ENCODE results near the gene PTGER1.

PTGER1 gene

GRCh38 chr19:14497228-14497921, 22.2 kb upstream of the PTGER1 start:
- no peak for DNase-seq

GRCh38 chr19:14496834-14497227, 21.7 kb upstream of the PTGER1 start:
- DNase-seq = no peak

DNA sequence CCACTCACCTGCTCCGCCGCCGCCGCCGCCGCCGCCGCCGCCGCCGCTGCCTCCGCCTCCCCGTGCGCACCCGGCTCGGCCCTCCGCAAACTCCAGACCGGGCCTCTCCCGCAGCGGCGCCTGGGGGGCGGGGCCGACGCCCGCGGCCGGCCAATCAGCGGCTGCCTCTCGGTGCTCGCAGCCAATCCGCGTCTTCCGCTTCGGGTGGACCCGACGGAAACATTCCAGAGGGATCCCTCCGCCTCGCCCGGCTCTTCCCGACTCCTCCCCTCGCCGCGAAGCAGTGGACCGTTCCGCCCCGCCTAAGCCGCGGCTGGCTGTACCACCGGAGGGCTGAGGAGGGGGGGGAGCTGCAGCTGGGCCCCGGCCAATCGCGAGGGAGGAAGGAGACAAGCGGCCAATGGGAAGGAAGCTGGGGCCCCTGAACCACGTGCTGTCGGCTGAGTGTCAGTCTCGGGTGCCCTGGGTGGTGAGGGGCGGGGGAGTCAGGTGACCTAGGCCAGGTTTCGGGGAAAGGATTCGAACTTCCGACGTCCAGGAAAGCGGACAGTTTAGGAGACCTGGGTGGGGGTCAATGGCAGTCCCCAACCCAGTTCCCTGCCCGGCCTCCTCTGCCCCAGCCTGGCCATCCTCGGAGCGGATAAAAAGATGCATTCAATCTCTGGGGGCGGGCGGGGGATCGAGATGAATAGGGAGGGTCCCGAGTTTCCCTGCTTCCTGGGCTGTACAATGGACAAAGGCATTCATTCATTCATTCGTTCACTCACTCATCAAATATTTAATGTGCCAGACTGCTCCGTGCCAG, 21.1 kb upstream of the PTGER1 start, which contains the start of gene GIPC1:
Gene GIPC1, minus strand, starts transcription at position 99 of the 805 bp plus-strand sequence. CDS start 13,151 bp downstream, outside the sequence.
- DNase-seq = peak; percentile 84

DNA sequence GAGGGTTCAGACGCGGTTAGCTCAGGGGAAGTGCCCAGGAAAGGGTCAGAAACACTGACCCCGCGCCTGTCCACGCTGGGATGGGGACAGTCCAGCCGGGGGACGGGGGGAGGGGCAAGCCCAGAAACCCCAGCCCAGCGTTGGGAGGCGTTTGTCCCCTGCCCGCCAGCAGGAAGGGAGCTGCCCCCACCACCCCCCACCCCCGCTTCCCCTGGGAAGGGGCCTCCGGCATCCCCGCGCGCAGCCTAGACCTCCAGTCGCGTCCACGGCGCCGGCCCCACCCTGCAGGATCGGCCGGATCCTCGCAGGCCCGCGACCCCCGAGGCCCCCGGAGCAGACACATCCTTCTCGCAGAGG, 20.5 kb upstream of the PTGER1 start:
- DNase-seq = no peak

DNA sequence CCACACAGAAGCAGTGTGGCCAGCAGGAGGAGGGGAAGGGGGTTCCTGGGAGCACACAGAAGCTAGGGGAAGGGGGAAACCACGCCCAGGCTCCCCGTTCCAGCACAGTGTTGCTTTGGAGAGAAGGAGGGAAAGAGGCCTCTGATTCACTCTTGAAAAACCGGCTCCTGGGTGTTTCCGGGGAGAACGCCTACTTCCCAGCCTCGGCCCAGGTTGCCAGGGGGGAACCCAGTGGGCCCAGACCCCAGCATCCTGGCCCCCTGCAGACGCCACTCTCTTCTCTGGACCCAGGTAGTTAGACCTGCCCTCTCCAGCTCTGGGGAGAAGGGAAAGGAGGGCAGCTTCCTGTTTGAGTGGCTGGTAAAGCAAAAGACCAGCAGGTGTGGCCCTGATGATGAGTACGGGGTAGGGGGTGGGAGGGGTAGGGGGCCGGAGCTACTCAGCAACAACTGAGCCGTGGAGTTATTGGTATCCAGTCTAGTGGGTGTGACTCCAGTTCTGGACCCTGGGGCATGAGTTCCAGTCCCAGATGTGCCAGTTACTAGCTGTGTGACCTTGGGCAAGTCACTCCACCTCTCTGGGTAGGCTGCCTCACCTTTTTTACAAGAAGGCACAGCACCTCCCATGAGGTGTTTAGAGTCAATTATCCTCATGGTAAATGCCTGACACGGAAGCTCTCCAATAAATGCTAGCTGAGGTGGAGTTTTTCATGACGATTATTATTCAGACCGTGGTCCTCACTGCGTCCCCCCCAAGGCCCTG, 19.9 kb upstream of the PTGER1 start:
- no peak for DNase-seq

DNA sequence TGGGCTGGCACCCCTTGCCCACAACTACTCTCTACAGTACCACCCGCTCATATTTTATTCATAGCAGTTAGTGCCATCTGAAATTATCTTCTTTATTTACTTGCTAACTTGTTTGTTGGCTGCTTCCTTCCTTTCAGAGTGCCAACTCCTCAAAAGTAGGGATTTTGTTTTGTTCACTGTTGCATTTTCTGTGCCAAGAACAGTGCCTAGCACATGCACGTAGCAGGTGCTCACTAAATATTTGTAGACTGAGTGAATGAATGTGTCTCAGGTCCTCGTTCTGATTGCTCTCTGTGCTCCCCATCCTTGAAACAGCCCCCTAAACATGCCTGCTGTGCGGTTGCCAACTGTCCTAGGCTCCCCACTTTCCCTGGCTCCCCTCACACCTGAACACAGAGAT, 19.3 kb upstream of the PTGER1 start:
- no peak for DNase-seq

- DNase-seq = no peak
Measured at GRCh38 chr19:14492756-14493337, 17.7 kb upstream of the PTGER1 start.

- no peak for DNase-seq
Measured at GRCh38 chr19:14487370-14488125, 12.4 kb upstream of the PTGER1 start.

DNA sequence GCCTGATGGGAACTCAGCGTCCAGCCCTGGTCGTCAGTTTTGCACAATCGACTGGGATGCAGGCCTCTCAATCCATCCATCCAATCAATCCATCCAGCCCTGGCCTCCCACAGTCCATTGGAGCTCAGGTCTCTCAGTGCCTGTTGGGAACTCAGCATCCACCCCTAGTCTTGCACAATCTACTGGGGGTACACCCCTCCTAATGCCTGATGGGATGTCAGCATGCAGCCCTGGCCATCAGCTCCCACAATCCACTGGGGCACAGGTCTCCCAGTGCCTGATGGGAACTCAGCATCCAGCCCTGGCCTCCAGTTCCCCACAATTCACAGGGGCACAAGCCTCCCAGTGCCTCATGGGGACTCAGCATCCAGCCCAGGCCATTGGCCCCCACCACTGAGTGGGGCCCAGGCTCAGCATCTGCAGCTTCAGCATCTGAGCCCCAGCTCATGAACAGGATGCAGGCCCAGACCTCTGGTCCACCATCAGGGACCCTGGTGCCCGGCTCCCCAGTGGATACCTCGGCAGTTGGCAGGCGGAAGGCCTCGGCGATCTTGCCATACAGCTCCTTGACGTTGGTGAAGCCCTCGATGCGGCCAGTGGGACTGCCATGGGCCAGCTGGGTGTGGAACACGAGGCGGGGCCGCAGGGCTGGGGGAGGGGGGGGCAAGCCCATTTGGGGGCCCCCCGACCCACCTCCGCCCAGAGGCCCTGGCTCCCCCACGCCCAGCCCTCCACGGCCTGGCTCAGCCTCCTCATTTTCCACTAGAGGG, 7.2 kb upstream of the PTGER1 start:
- DNase-seq = no peak

DNA sequence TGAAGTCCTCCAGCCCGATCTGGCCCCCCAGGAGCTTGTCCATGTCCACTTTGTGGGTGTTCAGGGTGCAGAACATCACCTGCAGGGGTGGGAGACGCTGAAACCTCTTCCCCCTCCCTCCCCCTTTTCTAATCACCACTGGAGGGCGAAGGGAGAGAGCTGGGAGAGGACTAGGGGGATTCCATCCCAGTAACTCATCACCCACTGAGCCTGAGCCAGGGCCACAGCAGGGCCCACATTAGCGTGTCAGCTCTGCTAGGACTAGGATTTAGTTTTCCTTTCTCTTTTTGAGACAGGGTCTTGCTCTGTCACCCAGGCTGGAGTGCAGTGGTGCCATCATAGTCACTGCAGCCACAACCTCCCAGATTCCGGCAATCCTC, 5.5 kb upstream of the PTGER1 start:
- no peak for DNase-seq

DNA sequence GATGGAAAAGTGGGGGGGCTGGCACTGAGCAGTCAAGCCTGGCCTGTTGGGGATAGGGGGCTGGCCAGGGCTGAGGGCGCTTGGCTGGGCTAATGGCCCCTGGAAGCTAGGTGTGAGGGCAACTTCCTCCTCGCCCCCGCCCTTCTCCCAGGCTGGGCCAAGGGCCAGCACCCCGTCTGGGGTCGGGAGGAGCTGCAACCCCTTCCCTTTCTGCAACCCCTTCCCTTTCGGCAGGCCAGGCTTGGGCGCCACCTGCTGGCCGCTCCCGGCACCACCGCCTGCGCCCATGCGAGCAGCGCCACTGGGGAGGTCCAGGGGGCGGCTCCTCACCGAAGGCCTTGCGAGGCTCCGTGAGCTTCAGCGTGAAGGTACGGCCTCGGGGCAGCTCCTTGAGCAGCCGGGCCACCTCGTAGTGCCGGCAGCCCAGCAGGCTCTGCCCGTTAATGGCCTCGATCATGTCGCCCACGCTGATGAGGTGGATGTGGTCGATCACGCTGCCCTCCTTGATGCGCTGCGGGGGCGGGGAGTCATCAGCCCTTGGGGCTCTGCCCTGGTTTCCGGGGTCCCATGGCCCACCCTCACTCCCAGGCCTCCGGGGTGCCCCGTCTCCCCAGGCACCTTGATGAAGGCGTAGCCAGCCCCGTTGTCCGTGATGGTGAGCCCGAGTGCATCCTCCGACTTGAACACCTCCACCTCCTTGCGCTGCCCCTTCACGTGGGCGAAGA, 5.0 kb upstream of the PTGER1 start:
- DNase-seq = no peak

- no peak for DNase-seq
Measured at GRCh38 chr19:14479309-14479974, 4.3 kb upstream of the PTGER1 start.

DNA sequence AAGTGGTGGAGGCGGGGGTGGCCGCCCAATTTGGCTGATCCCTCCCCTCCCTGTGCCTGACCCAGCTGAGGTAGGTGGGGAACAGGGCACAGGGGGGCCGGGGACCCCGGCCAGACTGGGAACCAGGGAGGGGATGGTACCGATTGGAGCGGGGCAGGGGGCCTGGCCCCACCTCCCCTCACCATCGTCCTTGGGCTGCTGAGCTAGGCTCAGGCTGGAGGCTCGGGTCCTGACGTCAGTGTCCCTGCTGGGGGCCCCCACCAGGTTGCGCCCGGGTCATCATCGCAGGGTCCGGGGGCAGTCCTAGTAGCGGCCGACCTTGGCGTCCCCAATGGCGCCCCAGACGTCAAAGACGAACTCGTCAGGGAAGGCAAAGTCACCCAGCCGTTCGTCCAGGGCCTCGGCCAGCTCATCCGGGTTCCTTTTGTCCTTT, 3.0 kb upstream of the PTGER1 start:
- DNase-seq = no peak

GRCh38 chr19:14477418-14478112, 2.4 kb upstream of the PTGER1 start:
- no peak for DNase-seq

GRCh38 chr19:14476673-14477401, 1.7 kb upstream of the PTGER1 start:
- no peak for DNase-seq

DNA sequence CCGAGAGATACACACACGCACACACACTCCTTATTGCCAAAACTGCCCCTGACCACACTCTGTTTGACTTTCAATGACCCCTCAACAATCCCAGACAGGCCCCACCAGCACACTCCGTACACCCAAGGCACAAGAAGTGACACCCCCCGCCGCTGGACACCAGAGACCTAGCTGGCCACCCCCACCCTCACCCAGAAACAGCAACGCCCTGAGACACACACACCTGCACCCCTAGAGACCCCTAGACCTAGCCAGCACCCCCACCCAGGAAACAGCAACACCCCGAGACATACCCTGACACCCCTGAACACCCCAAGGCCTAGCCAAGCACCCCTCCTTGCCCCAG, 1.1 kb upstream of the PTGER1 start:
- DNase-seq = no peak

- no peak for DNase-seq
Measured at GRCh38 chr19:14474827-14475226, 327 bp downstream of the PTGER1 start.

DNA sequence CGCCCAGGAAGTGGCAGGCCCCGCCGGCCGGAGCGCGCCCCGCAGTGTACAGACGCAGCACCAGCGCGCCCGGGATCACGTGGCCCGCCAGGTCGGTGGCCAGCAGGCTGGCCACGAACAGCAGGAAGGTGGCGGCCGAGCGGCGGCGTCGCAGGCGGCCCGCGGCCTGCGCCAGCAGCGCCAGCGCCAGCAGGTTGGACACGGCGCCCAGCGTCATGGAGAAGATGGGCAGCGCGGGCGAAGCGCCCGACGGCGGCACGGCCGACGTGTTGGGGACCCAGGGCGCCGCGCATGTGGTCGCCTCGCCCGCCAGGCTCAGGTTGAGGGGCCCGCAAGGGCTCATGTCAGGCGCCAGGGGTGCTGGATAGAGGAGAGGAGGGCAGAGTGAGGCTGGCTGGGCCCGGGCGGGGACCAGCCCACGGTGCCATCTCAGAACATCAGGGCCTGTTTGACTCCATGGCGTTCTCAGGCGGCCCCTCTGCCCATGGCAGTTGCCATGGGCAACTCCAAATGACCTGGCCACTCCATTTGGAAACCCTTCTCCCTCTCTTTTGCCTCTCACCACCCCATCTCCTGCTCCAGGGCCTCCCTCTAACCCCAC, 1.1 kb downstream of the PTGER1 start:
- no peak for DNase-seq
